HepG2 (cell line): ENCODE data around the gene DHX16. TPM values are rescaled to one million over a fixed set of nuclear protein-coding genes. Genes with fewer than 3 reads are reported as not detected.

Source experiments
- CAMTA2 ChIP-seq: sonication (generic); formaldehyde crosslinking; IDR thresholded peaks from 2 replicates; pipeline ENCODE4 v1.4.0; 2020; ENCODE audit warnings: mild to moderate bottlenecking, missing genetic modification reagents, borderline replicate concordance
- CBFB ChIP-seq: sonication (generic); formaldehyde crosslinking; IDR thresholded peaks from 2 replicates; pipeline ENCODE4 v1.4.0; 2020; ENCODE audit warnings: missing genetic modification reagents
- CENPT ChIP-seq: sonication (generic); formaldehyde crosslinking; IDR thresholded peaks from 2 replicates; pipeline ENCODE4 v1.8.0; 2022; ENCODE audit warnings: low read depth, mild to moderate bottlenecking, moderate library complexity, missing genetic modification reagents
- FOSL1 ChIP-seq: sonication (generic); formaldehyde crosslinking; IDR thresholded peaks from 2 replicates; pipeline ENCODE4 v1.9.0; 2021; ENCODE audit warnings: missing genetic modification reagents, borderline replicate concordance
- HNF4A ChIP-seq: sonication (generic); formaldehyde crosslinking; IDR thresholded peaks from 2 replicates; pipeline ENCODE4 v1.4.0; 2020; ENCODE audit warnings: missing genetic modification reagents
- KAT8 ChIP-seq: IDR thresholded peaks from 2 replicates; pipeline ENCODE4 v1.6.1; 2016; ENCODE audit warnings: missing genetic modification reagents, missing compliant biosample characterization
- NR1H2 ChIP-seq: sonication (generic); formaldehyde crosslinking; IDR thresholded peaks from 2 replicates; pipeline ENCODE4 v1.8.1; 2022; ENCODE audit warnings: low read depth, missing genetic modification reagents, borderline replicate concordance
- ZFP36 ChIP-seq: fragments of 150-350 bp; IDR thresholded peaks from 2 replicates; pipeline ENCODE4 v1.6.1; 2018; ENCODE audit warnings: borderline replicate concordance, low read length, low read depth; ENCODE audit not compliant: partially characterized antibody
- ZFP82 ChIP-seq: sonication (generic); formaldehyde crosslinking; IDR thresholded peaks from 2 replicates; pipeline ENCODE4 v1.5.1; 2020; ENCODE audit warnings: mild to moderate bottlenecking, missing genetic modification reagents, borderline replicate concordance
- ZNF251 ChIP-seq: sonication (generic); formaldehyde crosslinking; IDR thresholded peaks from 2 replicates; pipeline ENCODE4 v1.9.0; 2021; ENCODE audit warnings: mild to moderate bottlenecking, missing genetic modification reagents
- ZNF382 ChIP-seq: sonication (generic); formaldehyde crosslinking; IDR thresholded peaks from 2 replicates; pipeline ENCODE4 v1.5.0; 2020; ENCODE audit warnings: missing genetic modification reagents, mild to moderate bottlenecking, borderline replicate concordance
- ZNF572 ChIP-seq: sonication (generic); formaldehyde crosslinking; IDR thresholded peaks from 2 replicates; pipeline ENCODE4 v1.5.1; 2020; ENCODE audit warnings: mild to moderate bottlenecking, missing genetic modification reagents
- ZNF780A ChIP-seq: sonication (generic); formaldehyde crosslinking; IDR thresholded peaks from 2 replicates; pipeline ENCODE4 v1.8.0; 2022; ENCODE audit warnings: mild to moderate bottlenecking, missing genetic modification reagents, moderate library complexity
- polyA plus RNA-seq, 8 experiments: library from polyadenylated mRNA; depleted of rRNA in 3 of 8; stranded (reverse) in 7 of 8; unstranded in 1 of 8; fragments of >200 nt; fragmentation: Illumina TruSeq in 4 of 8; extraction: Trizol in 4 of 8; gene quantifications; 2 replicates each; pipeline versions ENCODE4 v1.2.1 to v1.2.3, GENCODE V29; 2011 to 2016; ENCODE audit warnings: low read depth in 4 of 8, missing spikeins in 1 of 8, mixed read lengths in 1 of 8; ENCODE audit not compliant: insufficient read depth in 1 of 8
- total RNA-seq, 5 experiments: library from RNA; depleted of rRNA; stranded (reverse); fragments of >200 nt; fragmentation: Illumina TruSeq; extraction: Trizol; gene quantifications; 2 replicates each; pipeline ENCODE4 v1.2.3, GENCODE V29; 2016; ENCODE audit warnings: low read depth in 1 of 5
- TF ChIP-seq, protein P1 (sequence below): sonication (generic); formaldehyde crosslinking; IDR thresholded peaks from 2 replicates; pipeline ENCODE4 v1.8.0; 2023; ENCODE audit warnings: mild to moderate bottlenecking, missing genetic modification reagents
- TF ChIP-seq, protein P2 (sequence below): sonication (generic); formaldehyde crosslinking; IDR thresholded peaks from 2 replicates; pipeline ENCODE4 v1.4.0; 2020; ENCODE audit warnings: missing genetic modification reagents, mild to moderate bottlenecking, borderline replicate concordance
- TF ChIP-seq, protein P3 (sequence below): sonication (generic); formaldehyde crosslinking; IDR thresholded peaks from 2 replicates; pipeline ENCODE4 v1.8.0; 2022; ENCODE audit warnings: missing genetic modification reagents, mild to moderate bottlenecking, moderate library complexity, borderline replicate concordance
- TF ChIP-seq, protein P4 (sequence below): sonication (generic); formaldehyde crosslinking; IDR thresholded peaks from 2 replicates; pipeline ENCODE4 v1.4.0; 2020; ENCODE audit warnings: mild to moderate bottlenecking, missing genetic modification reagents
- TF ChIP-seq, protein P5 (sequence below): sonication (generic); formaldehyde crosslinking; IDR thresholded peaks from 2 replicates; pipeline ENCODE4 v1.4.0; 2020; ENCODE audit warnings: missing genetic modification reagents
- TF ChIP-seq, protein P6 (sequence below): sonication (generic); formaldehyde crosslinking; IDR thresholded peaks from 2 replicates; pipeline ENCODE4 v1.4.0; 2020; ENCODE audit warnings: mild to moderate bottlenecking, missing genetic modification reagents

Gene DHX16
- total and polyA plus RNA-seq, 2 of the 13 experiments (the other 11 are each of a cell fraction or from before 2014, with no cell fraction given): 57.0 to 58.5 TPM

DNA sequence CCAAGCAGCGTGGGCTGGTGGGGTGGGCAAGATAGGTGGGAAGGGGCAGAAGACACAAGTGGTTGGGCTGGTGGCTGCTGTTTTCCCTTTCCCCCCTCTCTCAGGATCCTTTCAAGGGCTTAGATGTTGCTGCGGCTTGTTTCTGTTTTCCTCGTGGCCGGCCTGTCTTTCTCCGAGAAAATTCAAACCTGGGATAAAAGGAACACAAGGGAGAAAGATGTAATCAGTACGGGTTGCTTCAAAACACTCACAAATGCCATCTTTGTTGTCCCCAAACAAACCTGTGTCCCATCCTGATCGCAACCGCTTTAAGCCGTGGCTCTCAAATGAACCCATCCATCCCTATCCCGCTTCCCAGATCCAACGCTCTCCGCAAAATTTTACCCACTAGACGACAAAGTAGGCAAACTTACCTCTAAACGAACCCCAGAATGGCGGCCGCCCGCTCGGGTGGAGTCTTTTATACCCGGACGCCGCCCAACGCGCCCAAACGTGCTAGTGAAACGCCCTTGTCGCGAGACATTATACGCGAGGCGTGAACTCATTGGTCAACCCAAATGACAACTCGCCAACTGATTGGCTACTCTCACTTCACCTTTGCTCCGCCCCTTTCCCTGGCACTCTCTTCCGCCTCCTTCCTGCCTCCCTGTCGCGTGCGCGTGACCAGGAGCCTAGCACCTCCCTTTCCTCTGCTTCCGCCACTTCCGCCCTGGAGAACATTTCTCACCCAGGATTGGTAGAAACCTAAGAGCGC lies 55.8 kb downstream of the DHX16 start, which contains the start of gene PPP1R10 (continued):
- TF ChIP-seq, protein P1, sequence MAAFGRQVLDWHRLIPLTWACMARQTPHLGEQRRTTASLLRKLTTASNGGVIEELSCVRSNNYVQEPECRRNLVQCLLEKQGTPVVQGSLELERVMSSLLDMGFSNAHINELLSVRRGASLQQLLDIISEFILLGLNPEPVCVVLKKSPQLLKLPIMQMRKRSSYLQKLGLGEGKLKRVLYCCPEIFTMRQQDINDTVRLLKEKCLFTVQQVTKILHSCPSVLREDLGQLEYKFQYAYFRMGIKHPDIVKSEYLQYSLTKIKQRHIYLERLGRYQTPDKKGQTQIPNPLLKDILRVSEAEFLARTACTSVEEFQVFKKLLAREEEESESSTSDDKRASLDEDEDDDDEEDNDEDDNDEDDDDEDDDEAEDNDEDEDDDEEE (CRISPR knock-in tag): no peak
- TF ChIP-seq, protein P2, sequence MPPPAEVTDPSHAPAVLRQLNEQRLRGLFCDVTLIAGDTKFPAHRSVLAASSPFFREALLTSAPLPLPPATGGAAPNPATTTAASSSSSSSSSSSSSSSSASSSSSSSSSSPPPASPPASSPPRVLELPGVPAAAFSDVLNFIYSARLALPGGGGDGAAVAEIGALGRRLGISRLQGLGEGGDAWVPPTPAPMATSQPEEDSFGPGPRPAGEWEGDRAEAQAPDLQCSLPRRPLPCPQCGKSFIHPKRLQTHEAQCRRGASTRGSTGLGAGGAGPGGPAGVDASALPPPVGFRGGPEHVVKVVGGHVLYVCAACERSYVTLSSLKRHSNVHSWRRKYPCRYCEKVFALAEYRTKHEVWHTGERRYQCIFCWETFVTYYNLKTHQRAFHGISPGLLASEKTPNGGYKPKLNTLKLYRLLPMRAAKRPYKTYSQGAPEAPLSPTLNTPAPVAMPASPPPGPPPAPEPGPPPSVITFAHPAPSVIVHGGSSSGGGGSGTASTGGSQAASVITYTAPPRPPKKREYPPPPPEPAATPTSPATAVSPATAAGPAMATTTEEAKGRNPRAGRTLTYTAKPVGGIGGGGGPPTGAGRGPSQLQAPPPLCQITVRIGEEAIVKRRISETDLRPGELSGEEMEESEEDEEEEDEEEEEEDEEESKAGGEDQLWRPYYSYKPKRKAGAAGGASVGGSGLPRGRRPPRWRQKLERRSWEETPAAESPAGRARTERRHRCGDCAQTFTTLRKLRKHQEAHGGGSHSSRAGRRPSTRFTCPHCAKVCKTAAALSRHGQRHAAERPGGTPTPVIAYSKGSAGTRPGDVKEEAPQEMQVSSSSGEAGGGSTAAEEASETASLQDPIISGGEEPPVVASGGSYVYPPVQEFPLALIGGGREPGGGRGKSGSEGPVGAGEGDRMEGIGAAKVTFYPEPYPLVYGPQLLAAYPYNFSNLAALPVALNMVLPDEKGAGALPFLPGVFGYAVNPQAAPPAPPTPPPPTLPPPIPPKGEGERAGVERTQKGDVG (CRISPR knock-in tag): no peak
- TF ChIP-seq, protein P3, sequence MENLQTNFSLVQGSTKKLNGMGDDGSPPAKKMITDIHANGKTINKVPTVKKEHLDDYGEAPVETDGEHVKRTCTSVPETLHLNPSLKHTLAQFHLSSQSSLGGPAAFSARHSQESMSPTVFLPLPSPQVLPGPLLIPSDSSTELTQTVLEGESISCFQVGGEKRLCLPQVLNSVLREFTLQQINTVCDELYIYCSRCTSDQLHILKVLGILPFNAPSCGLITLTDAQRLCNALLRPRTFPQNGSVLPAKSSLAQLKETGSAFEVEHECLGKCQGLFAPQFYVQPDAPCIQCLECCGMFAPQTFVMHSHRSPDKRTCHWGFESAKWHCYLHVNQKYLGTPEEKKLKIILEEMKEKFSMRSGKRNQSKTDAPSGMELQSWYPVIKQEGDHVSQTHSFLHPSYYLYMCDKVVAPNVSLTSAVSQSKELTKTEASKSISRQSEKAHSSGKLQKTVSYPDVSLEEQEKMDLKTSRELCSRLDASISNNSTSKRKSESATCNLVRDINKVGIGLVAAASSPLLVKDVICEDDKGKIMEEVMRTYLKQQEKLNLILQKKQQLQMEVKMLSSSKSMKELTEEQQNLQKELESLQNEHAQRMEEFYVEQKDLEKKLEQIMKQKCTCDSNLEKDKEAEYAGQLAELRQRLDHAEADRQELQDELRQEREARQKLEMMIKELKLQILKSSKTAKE (CRISPR knock-in tag): no peak
- TF ChIP-seq CENPT (CRISPR knock-in tag) (no peak), ZFP82 (CRISPR knock-in tag) (no peak), CAMTA2 (CRISPR knock-in tag) (no peak), NR1H2 (CRISPR knock-in tag) (no peak), ZNF251 (CRISPR knock-in tag) (0 out of 2 replicates have a peak, but pooled peaks have one; percentile 44), HNF4A (no peak), ZFP36 (no peak), ZNF382 (CRISPR knock-in tag) (no peak), CBFB (CRISPR knock-in tag) (peak; percentile 74; the same call in 1 of the 2 replicates), ZNF572 (no peak), FOSL1 (CRISPR knock-in tag) (no peak), ZNF780A (CRISPR knock-in tag) (no peak), KAT8 (CRISPR knock-in tag) (peak; percentile 94)
- TF ChIP-seq, protein P4, sequence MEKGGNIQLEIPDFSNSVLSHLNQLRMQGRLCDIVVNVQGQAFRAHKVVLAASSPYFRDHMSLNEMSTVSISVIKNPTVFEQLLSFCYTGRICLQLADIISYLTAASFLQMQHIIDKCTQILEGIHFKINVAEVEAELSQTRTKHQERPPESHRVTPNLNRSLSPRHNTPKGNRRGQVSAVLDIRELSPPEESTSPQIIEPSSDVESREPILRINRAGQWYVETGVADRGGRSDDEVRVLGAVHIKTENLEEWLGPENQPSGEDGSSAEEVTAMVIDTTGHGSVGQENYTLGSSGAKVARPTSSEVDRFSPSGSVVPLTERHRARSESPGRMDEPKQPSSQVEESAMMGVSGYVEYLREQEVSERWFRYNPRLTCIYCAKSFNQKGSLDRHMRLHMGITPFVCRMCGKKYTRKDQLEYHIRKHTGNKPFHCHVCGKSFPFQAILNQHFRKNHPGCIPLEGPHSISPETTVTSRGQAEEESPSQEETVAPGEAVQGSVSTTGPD (CRISPR knock-in tag): no peak
- TF ChIP-seq, protein P5, sequence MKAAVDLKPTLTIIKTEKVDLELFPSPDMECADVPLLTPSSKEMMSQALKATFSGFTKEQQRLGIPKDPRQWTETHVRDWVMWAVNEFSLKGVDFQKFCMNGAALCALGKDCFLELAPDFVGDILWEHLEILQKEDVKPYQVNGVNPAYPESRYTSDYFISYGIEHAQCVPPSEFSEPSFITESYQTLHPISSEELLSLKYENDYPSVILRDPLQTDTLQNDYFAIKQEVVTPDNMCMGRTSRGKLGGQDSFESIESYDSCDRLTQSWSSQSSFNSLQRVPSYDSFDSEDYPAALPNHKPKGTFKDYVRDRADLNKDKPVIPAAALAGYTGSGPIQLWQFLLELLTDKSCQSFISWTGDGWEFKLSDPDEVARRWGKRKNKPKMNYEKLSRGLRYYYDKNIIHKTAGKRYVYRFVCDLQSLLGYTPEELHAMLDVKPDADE (CRISPR knock-in tag): no peak
- TF ChIP-seq, protein P6, sequence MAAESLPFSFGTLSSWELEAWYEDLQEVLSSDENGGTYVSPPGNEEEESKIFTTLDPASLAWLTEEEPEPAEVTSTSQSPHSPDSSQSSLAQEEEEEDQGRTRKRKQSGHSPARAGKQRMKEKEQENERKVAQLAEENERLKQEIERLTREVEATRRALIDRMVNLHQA (CRISPR knock-in tag): no peak
